Ramos (cell line): ENCODE data around the gene SEMA5A.

Experiments used
- in situ Hi-C: fragments of 300-500 bp; cut with MboI; formaldehyde crosslinking; loops from one replicate; pipeline ENCODE4 v1.14.3; 2022; ENCODE audit warnings: low sequenced_read_pairs; ENCODE audit not compliant: unreplicated experiment

Gene SEMA5A

DNA sequence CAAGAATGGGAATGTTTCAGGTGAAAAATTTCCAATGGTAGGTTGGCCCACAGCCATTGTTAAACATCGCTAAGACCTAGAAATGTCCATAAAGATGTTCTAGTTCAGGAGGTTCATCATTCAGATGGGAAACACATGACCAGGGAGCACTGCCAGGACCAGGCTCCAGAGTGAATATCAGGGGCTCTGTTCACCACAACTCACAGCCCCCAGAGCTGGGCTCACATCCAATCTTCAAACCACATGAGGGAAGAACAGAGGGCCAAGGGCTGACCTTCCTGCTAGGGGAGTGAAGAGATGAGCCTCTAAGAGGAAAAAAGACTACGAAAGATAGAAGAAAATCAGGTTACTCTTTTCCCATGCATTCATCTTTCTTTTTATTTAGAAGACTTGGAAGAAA lies 205.8 kb downstream of the SEMA5A start:
- in situ Hi-C loops, result no loop called here

DNA sequence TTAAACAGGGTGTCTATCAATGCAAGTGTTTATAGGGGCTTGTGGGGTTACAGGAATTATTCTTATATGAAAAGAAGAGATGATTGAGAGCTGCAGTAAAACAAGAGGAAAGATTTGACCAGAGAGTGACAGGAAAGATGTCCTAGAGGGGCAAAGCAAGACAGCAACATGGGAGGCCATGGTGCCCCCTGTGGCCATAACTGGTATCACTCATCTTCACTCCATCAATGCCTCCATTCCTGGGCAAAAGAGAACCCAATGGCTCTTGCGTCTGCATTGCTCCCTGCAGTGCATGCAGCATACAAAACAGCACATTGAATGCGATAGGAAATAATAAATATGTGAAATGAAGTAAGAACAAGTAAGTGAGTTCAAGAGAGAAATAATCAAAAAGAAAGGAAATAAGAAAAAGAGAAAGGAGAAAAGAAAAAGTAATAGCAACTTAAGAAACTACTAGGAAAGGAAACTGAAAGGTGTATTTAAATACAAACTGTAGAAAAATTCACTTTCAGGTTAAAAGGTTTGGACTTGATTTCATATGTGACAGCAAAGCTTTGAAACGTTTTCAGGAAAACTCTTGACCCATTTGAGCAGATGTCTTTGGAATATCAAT lies 206.6 kb downstream of the SEMA5A start:
- in situ Hi-C loops, result no loop called here

DNA sequence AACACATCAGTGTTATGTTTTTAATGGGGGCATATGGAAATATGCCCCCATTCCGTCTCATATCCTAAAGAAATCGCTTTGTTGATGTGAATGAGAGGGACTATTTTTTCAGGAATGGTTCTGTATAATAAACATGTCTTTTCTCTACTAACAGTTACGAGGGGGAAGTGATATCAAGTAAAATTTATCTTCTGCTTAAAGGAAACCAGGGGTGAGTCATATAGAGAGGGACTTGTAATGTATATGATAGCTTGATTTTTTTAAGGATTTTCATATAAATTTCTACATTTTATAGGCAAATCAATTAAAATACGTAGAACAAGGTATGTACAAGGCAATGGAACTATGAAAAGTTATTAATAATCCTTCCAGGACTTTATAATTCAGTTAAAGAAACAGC lies 207.1 kb downstream of the SEMA5A start:
- in situ Hi-C loops, result no loop called here

DNA sequence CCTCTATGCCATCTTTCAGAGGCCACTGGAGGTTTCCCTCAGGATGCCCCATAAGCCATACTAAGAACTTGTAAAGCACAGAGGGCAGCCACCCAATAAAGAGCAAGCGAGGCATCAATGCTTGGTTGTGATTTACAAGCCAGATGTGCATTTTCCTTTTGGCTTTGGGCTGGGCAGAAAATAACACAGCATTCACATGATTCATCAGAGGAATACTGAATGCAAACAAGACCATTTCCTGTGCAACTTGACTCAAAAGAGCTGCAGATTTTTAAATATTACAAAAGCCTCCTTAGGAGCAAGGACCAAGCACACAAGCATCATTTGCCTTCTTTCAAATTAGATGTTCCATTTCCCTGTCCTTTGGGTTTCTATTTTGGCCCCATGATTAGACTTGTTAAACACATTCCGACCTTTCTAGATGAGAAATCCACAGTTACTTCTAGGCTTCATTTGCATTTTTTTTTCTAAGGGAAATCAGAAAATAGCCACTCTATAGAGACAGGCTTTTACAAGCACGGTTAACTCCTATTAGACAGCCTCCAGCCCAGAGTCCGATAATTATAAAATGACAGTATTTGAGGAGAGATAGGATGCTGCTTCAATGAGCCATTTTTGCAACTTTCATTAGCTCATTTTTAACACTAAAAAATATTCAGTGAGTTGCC lies 207.8 kb downstream of the SEMA5A start:
- in situ Hi-C loops, result no loop called here

DNA sequence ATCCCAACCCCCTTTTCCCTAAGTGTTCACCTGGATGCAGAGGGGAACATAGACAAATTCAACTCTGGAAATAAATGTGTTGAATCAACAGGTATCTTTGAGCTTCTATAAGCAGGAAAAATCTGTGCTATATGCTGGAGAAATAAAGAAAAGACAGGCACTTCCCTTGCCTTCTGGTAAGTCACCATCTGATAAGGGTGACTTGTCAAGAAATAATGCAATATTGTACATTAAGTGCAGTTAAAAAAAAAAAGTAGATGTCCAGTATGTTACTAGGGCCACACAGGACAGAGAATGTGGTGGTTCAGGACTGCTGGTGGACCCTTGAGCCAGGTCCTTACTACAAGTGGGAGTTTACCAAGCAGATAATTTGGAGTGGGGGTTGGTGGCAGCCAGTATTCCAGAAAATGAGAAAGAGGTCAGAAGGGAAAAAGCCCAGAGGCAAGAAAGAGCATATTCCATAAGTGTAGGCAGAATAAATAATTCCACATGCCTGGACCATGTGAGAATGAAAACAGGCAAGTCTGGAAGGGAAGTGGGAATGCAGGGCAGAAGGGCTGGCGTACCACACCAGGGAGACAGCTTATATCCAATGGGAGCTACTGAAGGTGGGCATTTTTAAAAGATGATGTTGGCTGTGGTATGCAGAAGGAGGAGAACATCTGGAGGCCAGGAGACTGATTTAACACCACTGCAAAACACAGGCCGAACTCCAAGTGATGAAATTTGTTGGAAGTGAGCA lies 209.9 kb downstream of the SEMA5A start:
- in situ Hi-C loops, result no loop called here

DNA sequence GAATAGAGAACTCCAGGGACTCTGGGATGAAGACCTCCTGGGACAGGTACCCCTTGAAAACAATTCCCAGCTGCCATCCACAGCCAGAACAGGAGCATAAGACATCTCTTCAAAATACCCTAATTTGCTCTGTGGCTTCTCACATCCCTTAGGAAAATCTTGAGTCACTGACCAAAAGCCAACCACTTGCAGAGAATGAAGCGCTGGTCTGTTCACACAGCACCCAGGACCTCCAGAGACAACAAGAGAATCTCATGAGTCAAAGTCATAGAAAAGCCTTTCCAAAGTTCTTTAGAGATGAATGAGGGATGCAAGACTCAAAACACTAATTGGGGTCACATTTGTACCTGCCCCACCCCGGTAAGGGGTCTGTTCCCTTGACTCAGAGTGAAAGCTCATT lies 210.6 kb downstream of the SEMA5A start:
- in situ Hi-C loops, result no loop called here

DNA sequence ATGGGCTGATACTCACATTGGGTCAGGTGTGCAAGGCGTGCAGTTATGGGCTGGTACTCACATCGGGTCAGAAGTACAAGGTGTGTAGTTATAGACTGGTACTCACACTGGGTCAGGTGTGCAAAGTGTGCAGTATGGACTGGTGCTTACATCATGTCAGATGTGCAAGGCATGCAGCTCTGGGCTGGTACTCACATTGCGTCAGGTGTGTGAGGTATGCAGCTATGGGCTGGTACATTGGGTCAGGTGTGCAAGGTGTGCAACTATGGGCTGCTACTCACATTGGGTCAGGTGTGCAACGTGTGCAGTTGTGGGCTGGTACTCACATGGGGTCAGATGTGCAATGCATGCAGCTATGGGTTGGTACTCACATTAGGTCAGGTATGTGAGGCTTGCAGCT lies 213.8 kb downstream of the SEMA5A start:
- in situ Hi-C loops, result no loop called here

DNA sequence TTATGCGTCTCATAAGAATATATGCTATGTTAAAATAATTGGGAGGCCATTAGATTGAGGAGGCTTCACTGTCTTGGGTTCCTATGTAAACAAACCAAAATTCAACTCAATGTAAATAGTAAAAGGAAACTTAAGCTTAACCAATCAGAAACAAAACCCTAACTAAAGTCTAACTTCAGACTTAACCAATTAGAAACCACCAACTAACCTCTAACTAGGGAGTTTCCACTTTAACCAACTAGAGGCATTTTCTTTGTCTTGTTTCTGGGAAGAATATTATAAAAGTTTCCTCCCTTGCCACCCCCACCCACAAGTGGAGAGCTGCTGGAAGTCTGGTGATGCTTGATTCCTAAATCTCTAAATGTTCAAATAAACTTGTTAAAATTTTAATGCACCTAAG lies 214.5 kb downstream of the SEMA5A start:
- in situ Hi-C loops, result no loop called here

DNA sequence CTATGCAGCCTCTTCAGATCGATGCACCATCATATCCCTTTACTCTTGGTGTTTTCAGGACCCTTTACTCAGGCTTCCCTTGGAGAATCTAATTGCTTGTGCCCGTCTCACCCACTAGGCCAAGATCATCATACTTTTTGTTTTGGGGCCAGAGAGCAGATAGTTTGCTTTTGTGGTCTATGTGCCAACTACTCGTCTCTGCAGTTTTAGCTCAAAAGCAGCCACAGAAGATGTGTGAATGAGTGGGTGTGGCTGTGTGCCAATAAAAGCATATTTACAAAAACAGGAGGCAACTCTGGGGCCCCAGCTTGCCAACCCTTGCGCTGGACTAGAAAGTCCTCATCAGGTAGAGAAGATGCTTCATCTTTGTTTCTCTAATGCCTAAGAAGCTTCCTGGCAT lies 216.8 kb downstream of the SEMA5A start:
- in situ Hi-C loops, result no loop called here

DNA sequence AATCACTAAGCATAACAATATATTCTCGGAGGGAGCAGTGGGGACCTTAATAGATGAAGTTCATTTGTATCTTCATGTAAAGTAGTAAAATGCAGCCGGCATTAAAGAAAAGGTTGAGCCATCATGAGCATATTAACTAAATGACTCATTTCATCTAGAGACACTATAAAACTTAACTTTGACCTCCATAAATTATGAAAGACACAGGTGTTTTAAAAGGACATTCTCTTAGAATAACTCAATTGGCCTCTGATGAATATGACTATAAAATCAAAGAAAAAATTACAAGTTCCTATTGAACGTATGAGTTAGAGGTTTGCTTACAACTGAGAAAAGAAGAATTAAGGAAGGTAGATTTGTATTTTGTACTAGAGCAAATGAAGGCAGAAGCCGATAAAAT lies 220.3 kb downstream of the SEMA5A start:
- in situ Hi-C loops, result no loop called here

DNA sequence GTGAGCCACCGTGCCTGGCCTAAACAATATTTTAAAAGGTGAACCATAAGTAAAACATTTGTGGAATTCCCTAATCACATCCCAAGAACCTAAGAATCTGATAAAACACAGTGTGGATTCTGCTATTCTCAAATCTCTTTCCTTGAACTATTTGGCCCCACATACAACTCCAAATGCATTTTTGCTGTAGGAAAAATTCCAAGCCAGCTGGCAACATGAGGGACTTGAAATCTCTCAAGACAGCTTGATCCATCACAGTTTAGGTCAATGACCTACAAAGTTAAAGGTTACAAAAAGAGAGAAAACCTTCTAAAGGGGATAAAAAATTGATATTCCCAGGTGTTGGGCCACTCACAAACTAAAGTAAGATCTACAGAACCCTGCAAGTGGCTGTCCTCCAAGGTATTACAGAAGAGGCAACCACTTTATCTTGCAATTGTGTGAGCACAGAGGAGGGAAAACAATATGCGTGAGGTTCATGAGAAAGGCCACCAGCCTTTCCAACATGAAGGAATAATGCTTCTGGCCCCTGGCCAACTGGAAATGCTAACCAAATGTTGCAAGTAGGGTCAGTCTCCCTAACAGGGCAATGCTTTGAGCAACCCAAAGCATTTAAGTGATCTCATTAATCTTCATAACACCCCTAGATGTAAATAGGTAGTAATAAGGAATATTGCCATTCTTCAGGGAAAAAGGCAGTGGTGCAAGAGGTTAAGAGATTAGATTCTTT lies 221.4 kb downstream of the SEMA5A start:
- in situ Hi-C loops, result no loop called here

DNA sequence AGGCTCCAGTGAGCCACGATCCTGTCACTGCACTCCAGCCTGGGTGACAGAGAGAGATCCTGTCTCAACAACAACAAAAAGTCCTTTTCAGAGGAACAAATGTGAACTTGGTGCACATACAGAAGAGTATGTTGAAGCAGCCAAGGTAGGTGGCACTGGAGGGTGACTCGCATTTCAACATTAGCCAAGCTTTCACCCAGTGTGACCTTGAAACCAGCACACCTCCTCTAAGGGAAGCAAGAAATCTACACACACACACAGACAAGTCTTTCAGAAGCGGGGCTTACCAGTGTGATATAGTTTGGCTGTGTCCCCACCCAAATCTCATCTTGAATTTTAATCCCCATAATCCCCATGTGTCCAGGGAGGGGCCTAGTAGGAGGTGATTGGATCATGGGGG lies 225.2 kb downstream of the SEMA5A start:
- in situ Hi-C loops, result no loop called here

DNA sequence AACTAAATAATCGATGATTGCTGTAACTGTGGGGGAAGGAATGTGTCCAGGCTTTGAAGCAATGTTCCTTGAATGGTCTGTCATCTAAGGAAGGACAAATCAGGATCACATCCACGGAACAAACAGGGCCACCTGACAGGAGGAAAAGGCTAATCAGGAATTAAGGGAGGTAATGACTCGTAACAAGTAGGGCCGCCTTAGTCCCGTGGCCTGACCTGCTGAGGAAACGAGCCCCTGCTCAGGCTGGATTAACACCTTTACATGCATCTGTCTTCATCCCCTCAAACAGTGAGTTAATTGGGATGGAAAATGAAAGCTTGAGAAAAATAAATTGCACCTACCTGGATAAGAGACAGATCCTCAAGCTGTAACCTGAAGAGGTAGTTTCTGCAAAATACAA lies 227.8 kb downstream of the SEMA5A start:
- in situ Hi-C loops, result no loop called here

DNA sequence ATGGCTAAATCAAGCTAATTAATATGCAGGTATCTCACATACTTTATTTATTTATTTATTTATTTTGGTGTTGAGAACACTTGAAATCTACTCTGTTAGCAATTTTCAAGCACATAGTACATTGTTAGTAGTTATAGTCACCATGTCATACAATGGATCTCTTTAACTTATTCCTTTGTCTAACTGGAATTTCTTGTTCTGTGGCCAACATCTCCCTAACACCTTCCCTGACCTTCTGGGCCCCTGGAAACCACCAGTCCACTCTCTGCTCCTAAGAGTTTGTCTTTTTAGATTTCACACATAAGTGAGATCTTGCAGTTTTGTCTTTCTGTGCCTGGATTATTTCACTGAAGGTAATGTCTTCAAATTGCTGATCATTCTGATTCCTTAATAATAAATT lies 229.1 kb downstream of the SEMA5A start:
- in situ Hi-C loops, result no loop called here

DNA sequence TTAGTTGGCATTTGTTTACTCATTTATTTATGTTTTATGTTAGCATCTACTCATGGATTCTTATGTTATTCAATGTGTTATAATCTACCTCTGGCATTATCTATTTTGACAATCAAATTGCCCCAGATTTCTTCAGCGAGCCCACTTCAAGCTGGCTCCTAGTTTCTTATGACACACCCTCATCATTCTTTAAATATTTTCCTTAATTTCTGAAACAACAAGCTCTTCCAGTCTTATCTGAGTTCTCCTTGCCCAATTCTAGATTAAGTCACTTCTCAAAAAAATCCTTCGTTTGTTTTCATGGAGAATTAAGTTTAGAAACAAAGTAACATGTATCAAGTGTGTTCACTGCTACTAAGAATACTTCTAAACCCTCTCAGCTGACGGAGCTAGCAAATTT lies 229.8 kb downstream of the SEMA5A start:
- in situ Hi-C loops, result no loop called here

DNA sequence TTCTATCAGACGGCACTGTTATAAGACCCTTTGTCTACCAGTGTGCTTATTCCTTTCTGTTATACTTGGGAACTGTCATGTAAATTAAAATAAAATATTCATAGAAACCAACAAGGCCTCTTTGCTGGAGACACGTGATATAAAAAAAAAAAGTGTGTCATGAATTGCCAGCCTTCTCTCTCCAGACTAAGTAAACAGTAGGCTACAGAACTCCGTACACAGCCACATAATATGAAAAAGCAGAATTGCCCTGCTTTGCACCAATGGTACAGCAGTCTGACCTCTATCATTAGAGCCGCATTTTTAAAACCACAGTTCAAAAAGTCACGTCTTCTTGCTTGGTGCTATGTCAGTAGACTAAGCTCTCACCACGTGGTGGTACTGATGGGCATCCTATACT lies 231.3 kb downstream of the SEMA5A start:
- in situ Hi-C loops, result no loop called here

DNA sequence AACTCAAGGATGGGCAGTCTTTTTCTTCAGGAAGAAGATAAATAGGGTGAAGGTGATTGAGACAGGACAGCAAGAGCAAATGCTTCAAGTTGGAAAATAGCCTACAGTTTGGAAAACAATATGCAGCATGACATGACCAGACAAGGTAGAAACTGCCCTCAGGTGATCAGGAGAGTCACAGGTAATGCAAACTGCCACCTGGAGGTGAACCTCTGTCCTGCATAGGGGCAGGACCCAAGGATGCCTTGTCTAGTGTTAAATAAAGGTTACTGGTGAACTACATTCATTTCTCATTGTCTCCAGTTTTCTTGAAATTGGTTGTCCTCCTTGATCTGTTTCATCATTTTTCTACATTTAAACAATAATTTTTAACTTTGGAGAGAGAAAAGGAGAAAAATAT lies 232.1 kb downstream of the SEMA5A start:
- in situ Hi-C loops, result no loop called here

DNA sequence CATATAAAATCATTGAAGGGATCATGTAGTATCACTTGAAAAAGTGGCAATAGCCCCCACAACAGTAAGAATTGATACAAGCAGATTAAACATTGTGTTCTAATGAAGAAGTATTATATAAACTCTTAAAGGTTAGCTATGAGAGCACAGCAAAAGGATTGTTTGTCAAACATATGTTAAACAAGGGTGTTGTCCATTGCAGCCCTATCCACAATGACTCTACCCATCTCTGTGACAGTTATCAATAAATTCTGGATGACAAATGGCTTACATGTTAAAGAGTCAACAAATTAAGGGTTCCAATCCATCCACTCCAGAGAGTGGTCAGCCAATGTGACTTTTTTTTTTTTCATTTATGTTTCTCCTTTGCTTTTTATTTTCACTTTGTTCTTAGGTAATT lies 238.7 kb downstream of the SEMA5A start:
- in situ Hi-C loops, result no loop called here

DNA sequence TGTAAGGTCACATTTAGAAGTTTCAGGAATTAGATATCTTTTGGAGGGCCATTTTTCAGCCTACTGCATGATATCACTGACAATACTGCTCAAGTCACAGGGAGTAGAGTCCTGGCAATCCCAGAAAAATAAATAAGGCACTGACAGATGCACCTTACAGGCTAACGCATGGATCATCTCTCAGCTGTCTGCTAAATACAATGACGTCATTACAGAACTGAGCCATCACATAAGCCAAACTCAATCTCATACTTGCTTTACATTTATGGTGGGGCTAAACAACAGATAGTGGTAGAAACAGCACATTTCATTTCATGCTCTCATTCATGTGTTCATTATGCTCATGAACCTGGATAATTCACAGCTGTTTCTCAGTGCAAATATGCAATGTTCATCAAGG lies 243.7 kb downstream of the SEMA5A start:
- in situ Hi-C loops, result no loop called here

DNA sequence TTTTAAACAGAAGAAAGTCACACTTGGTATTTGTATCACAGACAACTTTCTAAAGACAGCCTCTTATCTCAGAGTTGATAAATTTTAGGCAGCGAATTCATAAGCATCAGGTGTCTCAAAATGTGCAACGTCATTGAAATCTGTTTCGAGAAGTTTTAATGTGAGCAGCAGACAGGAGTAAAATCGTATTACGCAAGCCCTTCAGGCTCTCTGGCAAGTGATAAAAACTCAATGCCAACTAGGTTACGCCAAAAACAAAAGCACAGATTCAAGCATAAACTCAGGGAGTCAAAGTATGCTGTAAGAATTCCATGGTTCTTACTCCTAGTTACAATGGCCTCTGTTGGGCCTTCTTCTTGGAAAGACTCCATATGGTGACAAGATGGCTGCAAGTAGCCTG lies 244.7 kb downstream of the SEMA5A start:
- in situ Hi-C loops, result no loop called here

DNA sequence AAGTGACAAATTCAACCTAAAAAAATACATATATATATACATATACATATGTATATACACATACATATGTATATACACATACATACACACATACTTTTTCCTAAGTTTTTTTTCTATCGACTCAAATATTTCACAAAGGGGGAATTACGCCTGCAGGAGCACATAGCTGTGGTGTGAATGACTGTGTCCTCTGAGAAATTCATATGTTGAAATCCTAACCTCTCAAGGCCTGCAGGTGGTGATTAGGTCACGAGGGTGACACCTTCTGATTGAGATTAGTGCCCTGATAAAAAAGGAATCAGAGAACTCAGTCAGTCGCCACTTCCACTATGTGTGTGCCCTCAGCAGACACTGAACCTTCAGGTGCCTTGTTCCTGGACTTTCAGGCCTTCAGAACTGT lies 248.7 kb downstream of the SEMA5A start:
- in situ Hi-C loops, result no loop called here
